ENCODE measurements around the gene ARPP19. TPM values are rescaled to one million over a fixed set of nuclear protein-coding genes. Genes with fewer than 3 reads are reported as not detected.
"Not testable (repeated sequence)": the region's sequence is repeated elsewhere in the genome, so short reads cannot be mapped to it uniquely, and the experiment has no call there.

The ARPP19 gene
- total RNA-seq, 4 donors from 2014 or later, result 37.7 to 106 (median 63.7) TPM

DNA sequence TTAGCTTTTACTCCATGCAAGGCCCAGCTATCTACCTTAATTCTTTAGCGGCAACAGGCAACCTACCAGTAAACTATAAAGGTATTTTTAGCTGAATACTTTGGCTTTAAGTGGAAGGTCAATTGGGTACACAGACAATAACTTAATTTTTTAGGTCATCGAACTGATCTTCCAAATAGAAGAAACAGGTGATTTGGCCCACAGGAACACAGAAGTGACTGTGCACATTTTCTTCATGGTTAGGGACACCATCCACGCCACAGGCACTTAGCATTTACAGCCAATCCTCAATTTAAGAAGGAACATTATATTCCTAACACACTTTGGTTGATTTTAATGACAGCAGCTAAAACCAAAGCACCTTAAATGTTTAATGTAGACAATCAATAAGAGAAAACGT, 1.9 kb downstream of the ARPP19 start:
- Histone ChIP-seq H3K36me3 (no peaks in the 10 kb centered on the region), H3K9me3 (no peaks in the 10 kb centered on the region), H3K27me3 (no peaks in the 10 kb centered on the region), H3K4me3 (peak overlapping the region in 2 of 4 donors; percentile 70 to 85), H3K4me1 (peaks cover 0 to 43% (median 0%) of the 10 kb centered on the region in 4 donors), H3K27ac (peak overlapping the region in 1 of 4 donors; percentile 94)
- DNase-seq, result no peak
- TF ChIP-seq, protein P1, sequence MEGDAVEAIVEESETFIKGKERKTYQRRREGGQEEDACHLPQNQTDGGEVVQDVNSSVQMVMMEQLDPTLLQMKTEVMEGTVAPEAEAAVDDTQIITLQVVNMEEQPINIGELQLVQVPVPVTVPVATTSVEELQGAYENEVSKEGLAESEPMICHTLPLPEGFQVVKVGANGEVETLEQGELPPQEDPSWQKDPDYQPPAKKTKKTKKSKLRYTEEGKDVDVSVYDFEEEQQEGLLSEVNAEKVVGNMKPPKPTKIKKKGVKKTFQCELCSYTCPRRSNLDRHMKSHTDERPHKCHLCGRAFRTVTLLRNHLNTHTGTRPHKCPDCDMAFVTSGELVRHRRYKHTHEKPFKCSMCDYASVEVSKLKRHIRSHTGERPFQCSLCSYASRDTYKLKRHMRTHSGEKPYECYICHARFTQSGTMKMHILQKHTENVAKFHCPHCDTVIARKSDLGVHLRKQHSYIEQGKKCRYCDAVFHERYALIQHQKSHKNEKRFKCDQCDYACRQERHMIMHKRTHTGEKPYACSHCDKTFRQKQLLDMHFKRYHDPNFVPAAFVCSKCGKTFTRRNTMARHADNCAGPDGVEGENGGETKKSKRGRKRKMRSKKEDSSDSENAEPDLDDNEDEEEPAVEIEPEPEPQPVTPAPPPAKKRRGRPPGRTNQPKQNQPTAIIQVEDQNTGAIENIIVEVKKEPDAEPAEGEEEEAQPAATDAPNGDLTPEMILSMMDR (IDR thresholded peaks at IDR 0.05), result no peak
- no peak for TF ChIP-seq POLR2A (IDR thresholded peaks at IDR 0.05)

DNA sequence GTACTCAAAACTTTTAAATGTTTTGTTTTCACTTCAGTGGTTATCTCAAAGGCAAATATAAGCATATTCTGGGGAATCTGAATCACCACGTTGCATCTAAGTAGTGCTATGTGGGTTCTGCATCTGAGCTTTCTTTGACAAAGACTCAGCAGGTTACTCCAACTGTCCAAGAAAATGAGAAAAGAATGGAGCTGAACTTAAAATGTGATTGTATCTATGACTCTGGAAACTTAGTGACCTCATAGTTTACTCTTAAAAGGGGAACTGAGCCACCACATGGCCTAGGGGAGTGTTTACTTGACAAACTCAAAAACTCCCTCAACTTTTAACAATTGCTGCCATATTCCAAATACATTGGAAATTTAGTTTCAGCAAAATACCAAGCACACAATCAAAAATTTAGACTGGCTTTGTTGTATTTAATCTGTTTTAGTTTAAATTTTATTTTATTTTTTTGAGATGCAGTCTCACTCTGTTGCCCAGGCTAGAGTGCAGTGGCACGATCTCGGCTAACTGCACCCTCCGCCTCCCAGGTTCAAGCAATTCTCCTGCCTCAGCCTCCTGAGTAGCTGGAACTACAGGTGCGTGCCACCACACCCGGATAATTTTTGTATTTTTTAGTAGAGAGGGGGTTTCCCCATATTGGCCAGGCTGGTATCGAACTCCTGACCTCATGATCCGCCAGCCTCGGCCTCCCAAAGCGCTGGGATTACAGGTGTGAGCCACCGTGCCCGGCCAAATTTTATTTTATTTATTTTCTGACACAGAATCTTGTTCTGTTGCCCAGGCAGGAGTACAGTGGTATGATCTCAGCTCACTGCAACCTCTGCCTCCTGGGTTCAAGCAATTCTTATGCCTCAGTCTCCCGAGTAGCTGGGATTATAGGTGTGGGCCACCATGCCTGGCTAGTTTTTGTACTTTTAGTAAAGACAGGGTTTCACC, 3.1 kb downstream of the ARPP19 start:
- not testable (repeated sequence) for DNase-seq
- H3K4me1 ChIP-seq, result peaks cover 0 to 49% (median 0%) of the 10 kb centered on the region in 4 donors

DNA sequence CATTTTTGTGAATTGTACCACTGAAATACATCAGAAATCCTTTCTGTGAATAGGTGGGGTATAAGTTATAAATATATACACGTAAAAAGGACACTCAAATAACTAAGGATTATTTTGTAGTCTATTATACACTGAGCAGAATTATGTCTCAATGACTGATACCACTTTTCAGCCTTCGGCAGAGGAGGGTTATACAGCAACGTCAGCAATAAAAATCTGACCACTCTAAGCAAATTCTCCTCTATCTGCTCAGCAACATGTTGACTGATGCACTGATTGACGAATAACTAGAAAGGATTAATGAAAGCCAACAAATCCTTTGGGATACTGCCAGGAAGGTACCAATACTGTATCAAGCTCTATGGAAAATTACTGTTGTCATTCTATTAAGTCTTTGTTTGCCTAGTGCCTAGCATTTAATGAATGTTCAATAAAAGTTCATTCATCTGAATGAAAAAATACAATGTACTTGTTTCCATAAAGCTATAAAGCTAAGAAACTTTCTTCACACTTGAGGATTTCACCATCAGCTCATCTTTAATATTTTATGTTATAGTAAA, 5.2 kb downstream of the ARPP19 start:
- no peaks in the 10 kb centered on the region for H3K36me3 ChIP-seq
- DNase-seq, result no peak
- TF ChIP-seq, protein P1 (IDR thresholded peaks at IDR 0.05), result no peak
- TF ChIP-seq POLR2A (IDR thresholded peaks at IDR 0.05), result no peak
- no peaks in the 10 kb centered on the region for H3K9me3 ChIP-seq
- no peak overlapping the region for H3K27ac ChIP-seq
- no peak overlapping the region for H3K4me3 ChIP-seq
- no peaks in the 10 kb centered on the region for H3K27me3 ChIP-seq
- H3K4me1 ChIP-seq, result peaks cover 0 to 55% (median 0%) of the 10 kb centered on the region in 4 donors

More for the DNA sequence above, 3.1 kb downstream of the ARPP19 start:
- H3K27me3 ChIP-seq, H3K4me3 ChIP-seq, H3K27ac ChIP-seq, H3K36me3 ChIP-seq, H3K9me3 ChIP-seq: not testable (repeated sequence)

DNA sequence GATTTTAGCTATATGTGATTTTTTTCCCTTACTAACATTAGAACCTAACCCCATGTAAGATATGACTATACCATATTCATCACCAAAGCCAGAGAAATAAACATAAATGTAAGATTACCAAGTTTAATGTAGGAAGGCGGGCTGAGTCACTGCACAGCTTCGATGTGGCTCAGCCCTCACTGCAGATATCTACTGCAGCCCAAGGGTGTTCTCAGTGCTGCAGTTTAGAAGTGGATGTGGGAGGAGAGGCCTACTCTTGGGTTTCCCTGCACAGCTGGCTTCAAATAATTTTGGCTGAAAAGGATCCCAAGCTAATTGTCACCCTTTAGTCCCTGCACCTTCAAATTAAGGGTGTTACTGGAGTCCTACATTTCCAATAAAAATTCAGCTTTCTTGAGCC, 9.3 kb downstream of the ARPP19 start:
- Histone ChIP-seq H3K9me3 (no peaks in the 10 kb centered on the region), H3K27ac (no peak overlapping the region), H3K36me3 (peaks cover 0 to 12% (median 0%) of the 10 kb centered on the region in 3 donors), H3K4me1 (peaks cover 0 to 32% (median 0%) of the 10 kb centered on the region in 4 donors), H3K4me3 (no peak overlapping the region), H3K27me3 (no peaks in the 10 kb centered on the region)
- no peak for TF ChIP-seq POLR2A (IDR thresholded peaks at IDR 0.05)
- TF ChIP-seq, protein P1 (IDR thresholded peaks at IDR 0.05), result no peak
- DNase-seq, result no peak

DNA sequence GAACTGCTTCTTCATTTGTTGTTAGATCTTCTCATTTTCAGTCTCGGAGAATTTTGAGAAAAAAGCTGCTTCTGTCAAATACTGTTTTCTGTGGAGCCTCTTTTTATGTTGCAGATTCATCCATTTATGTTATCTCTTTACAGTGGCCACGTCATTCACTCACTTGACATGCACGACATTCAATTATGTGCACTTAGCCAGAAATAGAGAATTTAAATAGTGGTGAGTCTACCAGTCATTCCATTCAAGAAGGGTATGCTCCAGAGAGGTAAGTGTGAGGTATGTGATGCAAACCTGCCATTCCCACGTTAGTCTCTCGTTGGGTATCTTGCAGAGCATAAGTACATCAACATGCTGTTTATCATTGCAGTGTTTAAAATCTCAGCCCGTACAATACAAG, 9.8 kb downstream of the ARPP19 start:
- TF ChIP-seq POLR2A (IDR thresholded peaks at IDR 0.05), result no peak
- TF ChIP-seq, protein P1 (IDR thresholded peaks at IDR 0.05), result no peak
- Histone ChIP-seq H3K27ac (no peak overlapping the region), H3K4me1 (peaks cover 0 to 28% (median 0%) of the 10 kb centered on the region in 4 donors), H3K4me3 (no peak overlapping the region), H3K9me3 (no peaks in the 10 kb centered on the region), H3K27me3 (no peaks in the 10 kb centered on the region), H3K36me3 (peaks cover 0 to 12% (median 0%) of the 10 kb centered on the region in 3 donors)
- no peak for DNase-seq

DNA sequence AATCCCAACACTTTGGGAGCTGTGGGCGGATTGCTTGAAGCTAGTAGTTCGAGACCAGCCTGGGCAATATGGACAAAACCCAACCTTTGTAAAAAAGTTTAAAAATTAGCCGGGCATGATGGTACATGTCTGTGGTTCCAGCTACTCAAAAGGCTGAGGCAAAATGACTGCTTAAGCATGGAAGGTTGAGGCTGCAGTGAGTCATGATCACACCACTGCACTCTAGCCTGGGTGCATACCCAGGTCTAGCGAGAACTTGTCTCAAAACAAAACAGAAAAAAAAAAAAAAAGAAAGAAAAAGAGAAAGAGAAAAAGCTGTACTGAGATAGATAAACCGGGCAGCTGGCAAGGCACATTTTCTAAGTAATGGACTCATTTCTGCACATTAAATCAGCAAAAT, 10.6 kb downstream of the ARPP19 start:
- H3K27ac ChIP-seq, result no peak overlapping the region
- peaks cover 0 to 24% (median 0%) of the 10 kb centered on the region in 4 donors for H3K4me1 ChIP-seq
- no peak for TF ChIP-seq POLR2A (IDR thresholded peaks at IDR 0.05)
- TF ChIP-seq, protein P1 (IDR thresholded peaks at IDR 0.05), result no peak
- H3K27me3 ChIP-seq, result no peaks in the 10 kb centered on the region
- DNase-seq, result no peak
- no peak overlapping the region for H3K4me3 ChIP-seq
- H3K36me3 ChIP-seq, result peaks cover 0 to 12% (median 0%) of the 10 kb centered on the region in 3 donors
- H3K9me3 ChIP-seq, result no peaks in the 10 kb centered on the region

Measured in Peyer's patch (tissue), 4 donors.